Measurements from ENCODE around the gene TM9SF2.
"Not testable (repeated sequence)": the region's sequence is repeated elsewhere in the genome, so short reads cannot be mapped to it uniquely, and the experiment has no call there.

The TM9SF2 gene

GRCh38 chr13:99542788-99543406 is 41.6 kb downstream of the TM9SF2 start:
- no peak for DNase-seq

- DNase-seq = no peak
Observed at GRCh38 chr13:99545361-99545760, 44.1 kb downstream of the TM9SF2 start.

GRCh38 chr13:99545979-99546378 is 44.7 kb downstream of the TM9SF2 start:
- DNase-seq = no peak

GRCh38 chr13:99546878-99547277 is 45.6 kb downstream of the TM9SF2 start:
- DNase-seq = no peak

GRCh38 chr13:99548448-99548847 is 47.2 kb downstream of the TM9SF2 start:
- DNase-seq = no peak

- no peak for DNase-seq
Observed at GRCh38 chr13:99553033-99553432, 51.8 kb downstream of the TM9SF2 start.

GRCh38 chr13:99555149-99555548 is 53.9 kb downstream of the TM9SF2 start:
- DNase-seq = no peak

- DNase-seq = no peak
Observed at GRCh38 chr13:99556867-99557443, 55.7 kb downstream of the TM9SF2 start.

GRCh38 chr13:99558570-99559180 is 57.4 kb downstream of the TM9SF2 start:
- DNase-seq = no peak

GRCh38 chr13:99559560-99559959 is 58.3 kb downstream of the TM9SF2 start:
- no peak for DNase-seq

GRCh38 chr13:99563404-99563803 is 62.1 kb downstream of the TM9SF2 start:
- DNase-seq = no peak

- no peak for DNase-seq
Observed at GRCh38 chr13:99564386-99564785, 63.1 kb downstream of the TM9SF2 start.

- no peak for DNase-seq
Observed at GRCh38 chr13:99565478-99566124, 64.3 kb downstream of the TM9SF2 start.

GRCh38 chr13:99566125-99567083 is 65.1 kb downstream of the TM9SF2 start:
- DNase-seq = no peak

- DNase-seq = not testable (repeated sequence)
Observed at GRCh38 chr13:99568901-99569300, 67.6 kb downstream of the TM9SF2 start.

- no peak for DNase-seq
Observed at GRCh38 chr13:99572131-99572530, 70.9 kb downstream of the TM9SF2 start.

- DNase-seq = no peak
Observed at GRCh38 chr13:99572921-99573320, 71.6 kb downstream of the TM9SF2 start.

- DNase-seq = no peak
Observed at GRCh38 chr13:99575376-99576120, 74.3 kb downstream of the TM9SF2 start.

- DNase-seq = peak in 1 of 2 experiments; percentile 15
Observed at GRCh38 chr13:99577934-99578917, 77.0 kb downstream of the TM9SF2 start.

- no peak for DNase-seq
Observed at GRCh38 chr13:99580500-99581268, 79.4 kb downstream of the TM9SF2 start.

Data from NCI-H526 (cell line).